DND-41 (cell line): ENCODE data around the gene LAMC3.

Experiments used
- ATAC-seq: fragments of 200-7000 bp; cut with Tn5 transposase; 3 replicates; pipeline ENCODE4 v1.9.1; 2021; ENCODE audit warnings: low read depth; ENCODE audit not compliant: insufficient read depth
- DNase-seq: peaks from one replicate; pipeline ENCODE4 v3.0.0-alpha.2; 2020
- H2AFZ ChIP-seq: 2 replicates; pipeline ENCODE4 v1.6.0; 2012; ENCODE audit warnings: low read depth, low read length
- H3K27ac ChIP-seq: 2 replicates; pipeline ENCODE4 v1.5.1; 2012; ENCODE audit warnings: low read length, inconsistent platforms
- H3K27me3 ChIP-seq: fragments of 200-600 bp; sonication (generic); 2 replicates; pipeline ENCODE4 v1.6.0; 2012; ENCODE audit warnings: low read length, mild to moderate bottlenecking, inconsistent platforms; ENCODE audit not compliant: insufficient read depth, poor library complexity
- H3K36me3 ChIP-seq: 2 replicates; pipeline ENCODE4 v1.5.1; 2012; ENCODE audit warnings: low read length, inconsistent platforms; ENCODE audit not compliant: insufficient read depth
- H3K4me1 ChIP-seq: 2 replicates; pipeline ENCODE4 v1.5.1; 2012; ENCODE audit warnings: mild to moderate bottlenecking, low read length; ENCODE audit not compliant: insufficient read depth
- H3K4me2 ChIP-seq: 2 replicates; pipeline ENCODE4 v1.6.0; 2012; ENCODE audit warnings: mild to moderate bottlenecking, moderate library complexity, low read length, inconsistent platforms; ENCODE audit not compliant: insufficient read depth
- H3K4me3 ChIP-seq, 2 experiments: fragments of 200-600 bp in 1 of 2; shearing (Covaris generic) in 1 of 2; 2 replicates each; pipeline ENCODE4 v1.5.1; 2012 to 2016; ENCODE audit warnings: inconsistent platforms in 2 of 2, low read length in 2 of 2, mild to moderate bottlenecking in 2 of 2, low read depth in 1 of 2, moderate library complexity in 1 of 2
- H3K79me2 ChIP-seq: 2 replicates; pipeline ENCODE4 v1.6.0; 2012; ENCODE audit warnings: low read length, inconsistent platforms; ENCODE audit not compliant: insufficient read depth
- H3K9ac ChIP-seq: 2 replicates; pipeline ENCODE4 v1.6.0; 2012; ENCODE audit warnings: low read depth, mild to moderate bottlenecking, inconsistent platforms, low read length, moderate library complexity
- H3K9me3 ChIP-seq: 2 replicates; pipeline ENCODE4 v1.5.1; 2012; ENCODE audit warnings: low read length, moderate library complexity, mild to moderate bottlenecking, inconsistent platforms; ENCODE audit not compliant: insufficient read depth, severe bottlenecking
- H4K20me1 ChIP-seq: 2 replicates; pipeline ENCODE4 v1.6.0; 2012; ENCODE audit warnings: low read length; ENCODE audit not compliant: insufficient read depth
- CTCF ChIP-seq: IDR thresholded peaks from 2 replicates; pipeline ENCODE4 v1.5.1; 2012; ENCODE audit warnings: borderline replicate concordance, low read length, moderate library complexity, mild to moderate bottlenecking; ENCODE audit not compliant: poor library complexity, severe bottlenecking; ENCODE audit errors: extremely low read depth
- EZH2 ChIP-seq: IDR thresholded peaks from 3 replicates; pipeline ENCODE4 v1.6.1; 2012; ENCODE audit warnings: borderline replicate concordance, low read depth, mild to moderate bottlenecking, moderate library complexity, low read length, inconsistent platforms; ENCODE audit not compliant: severe bottlenecking

The LAMC3 gene

GRCh38 chr9:130975932-130976841, 32.8 kb upstream of the LAMC3 start:
- H2AFZ ChIP-seq, result no peak overlapping the region
- no peaks in the 10 kb centered on the region for H4K20me1 ChIP-seq
- ATAC-seq, result no peak

GRCh38 chr9:130977811-130978221, 31.2 kb upstream of the LAMC3 start:
- Histone ChIP-seq H3K4me1 (no peaks in the 10 kb centered on the region), H3K79me2 (no peaks in the 10 kb centered on the region), H2AFZ (no peak overlapping the region), H3K9me3 (no peaks in the 10 kb centered on the region), H3K27ac (no peak overlapping the region), H4K20me1 (no peaks in the 10 kb centered on the region), H3K4me3 (no peak overlapping the region), H3K36me3 (no peaks in the 10 kb centered on the region), H3K27me3 (no peaks in the 10 kb centered on the region), H3K4me2 (no peak overlapping the region), H3K9ac (no peak overlapping the region)
- TF ChIP-seq EZH2 (no peak), CTCF (no peak)
- DNase-seq, result no peak
- no peak for ATAC-seq

More at GRCh38 chr9:130975932-130976841, 32.8 kb upstream of the LAMC3 start:
- Histone ChIP-seq H3K27me3 (no peaks in the 10 kb centered on the region), H3K4me1 (no peaks in the 10 kb centered on the region), H3K36me3 (no peaks in the 10 kb centered on the region), H3K79me2 (no peaks in the 10 kb centered on the region), H3K4me3 (no peak overlapping the region), H3K9ac (no peak overlapping the region), H3K9me3 (no peaks in the 10 kb centered on the region), H3K27ac (no peak overlapping the region), H3K4me2 (no peak overlapping the region)
- no peak for DNase-seq
- TF ChIP-seq EZH2, result no peak
- TF ChIP-seq CTCF, result no peak

GRCh38 chr9:130979591-130980385, 29.2 kb upstream of the LAMC3 start:
- H3K9ac ChIP-seq, result no peak overlapping the region
- no peak overlapping the region for H2AFZ ChIP-seq
- H3K4me2 ChIP-seq, result no peak overlapping the region
- DNase-seq, result no peak
- H3K4me1 ChIP-seq, result no peaks in the 10 kb centered on the region
- no peak for ATAC-seq
- no peaks in the 10 kb centered on the region for H4K20me1 ChIP-seq
- H3K27ac ChIP-seq, result no peak overlapping the region
- H3K36me3 ChIP-seq, result no peaks in the 10 kb centered on the region
- no peaks in the 10 kb centered on the region for H3K79me2 ChIP-seq
- TF ChIP-seq EZH2 (no peak), CTCF (no peak)
- H3K27me3 ChIP-seq, result no peaks in the 10 kb centered on the region
- no peaks in the 10 kb centered on the region for H3K9me3 ChIP-seq
- no peak overlapping the region for H3K4me3 ChIP-seq
